MM.1S (cell line): Measurements from ENCODE around the gene SLC39A7.

Source experiments
- DNase-seq: peaks from one replicate; pipeline ENCODE4 v3.0.0-alpha.2; 2015
- H2AFZ ChIP-seq: fragments of 300-600 bp; sonication (generic); 2 replicates; pipeline ENCODE4 v1.6.0; 2016; ENCODE audit warnings: antibody characterized with exemption, low read length
- H3F3A ChIP-seq: fragments of 300-600 bp; sonication (generic); 2 replicates; pipeline ENCODE4 v1.6.1; 2016; ENCODE audit warnings: mild to moderate bottlenecking, antibody characterized with exemption, low read length, moderate library complexity, mixed read lengths; ENCODE audit not compliant: insufficient read depth
- H3K27ac ChIP-seq: fragments of 300-600 bp; sonication (generic); 2 replicates; pipeline ENCODE4 v1.5.1; 2016; ENCODE audit warnings: mild to moderate bottlenecking, low read length
- H3K27me3 ChIP-seq: fragments of 300-600 bp; sonication (generic); replicated peaks from 2 replicates; pipeline ENCODE4 v1.6.0; 2016; ENCODE audit warnings: low read length; ENCODE audit not compliant: insufficient read depth
- H3K36me3 ChIP-seq: fragments of 300-600 bp; sonication (generic); replicated peaks from 2 replicates; pipeline ENCODE4 v1.6.1; 2016; ENCODE audit warnings: mild to moderate bottlenecking, low read length, mixed read lengths; ENCODE audit not compliant: insufficient read depth
- H3K4me1 ChIP-seq: fragments of 300-600 bp; sonication (generic); 2 replicates; pipeline ENCODE4 v1.6.1; 2016; ENCODE audit warnings: low read length, mixed read lengths
- H3K4me2 ChIP-seq: fragments of 300-600 bp; sonication (generic); 2 replicates; pipeline ENCODE4 v1.6.0; 2016; ENCODE audit warnings: low read depth, low read length
- H3K4me3 ChIP-seq: fragments of 300-600 bp; sonication (generic); 2 replicates; pipeline ENCODE4 v1.5.1; 2016; ENCODE audit warnings: low read length, mixed read lengths
- H3K79me2 ChIP-seq: fragments of 300-600 bp; sonication (generic); 2 replicates; pipeline ENCODE4 v1.6.1; 2016; ENCODE audit warnings: mixed run types, low read length, mixed read lengths
- H3K9ac ChIP-seq: fragments of 300-600 bp; sonication (generic); 2 replicates; pipeline ENCODE4 v1.6.1; 2016; ENCODE audit warnings: low read length, mixed read lengths
- H3K9me2 ChIP-seq: fragments of 300-600 bp; sonication (generic); replicated peaks from 2 replicates; pipeline ENCODE4 v1.6.1; 2016; ENCODE audit warnings: mild to moderate bottlenecking, low read length, mixed read lengths; ENCODE audit not compliant: insufficient read depth
- H3K9me3 ChIP-seq: fragments of 300-600 bp; sonication (generic); replicated peaks from 2 replicates; pipeline ENCODE4 v1.6.1; 2016; ENCODE audit warnings: mild to moderate bottlenecking, low read length, mixed read lengths; ENCODE audit not compliant: insufficient read depth
- H4K20me1 ChIP-seq: fragments of 300-600 bp; sonication (generic); 2 replicates; pipeline ENCODE4 v1.6.1; 2016; ENCODE audit warnings: mild to moderate bottlenecking, low read length, moderate library complexity, mixed read lengths; ENCODE audit not compliant: insufficient read depth
- EZH2 ChIP-seq: fragments of 300-600 bp; sonication (generic); optimal IDR thresholded peaks from 2 replicates; pipeline ENCODE3; 2017; ENCODE audit warnings: low read depth, mild to moderate bottlenecking, antibody characterized with exemption, low read length, mixed read lengths
- EZH2phosphoT487 ChIP-seq: fragments of 300-600 bp; sonication (generic); IDR thresholded peaks from 2 replicates; pipeline ENCODE4 v1.6.1; 2018; ENCODE audit warnings: antibody characterized with exemption, low read length
- TF ChIP-seq, protein P1 (sequence below): fragments of 300-600 bp; sonication (generic); IDR thresholded peaks from 2 replicates; pipeline ENCODE4 v1.5.1; 2016; ENCODE audit warnings: antibody characterized with exemption, low read length, mixed read lengths

SLC39A7 gene

DNA sequence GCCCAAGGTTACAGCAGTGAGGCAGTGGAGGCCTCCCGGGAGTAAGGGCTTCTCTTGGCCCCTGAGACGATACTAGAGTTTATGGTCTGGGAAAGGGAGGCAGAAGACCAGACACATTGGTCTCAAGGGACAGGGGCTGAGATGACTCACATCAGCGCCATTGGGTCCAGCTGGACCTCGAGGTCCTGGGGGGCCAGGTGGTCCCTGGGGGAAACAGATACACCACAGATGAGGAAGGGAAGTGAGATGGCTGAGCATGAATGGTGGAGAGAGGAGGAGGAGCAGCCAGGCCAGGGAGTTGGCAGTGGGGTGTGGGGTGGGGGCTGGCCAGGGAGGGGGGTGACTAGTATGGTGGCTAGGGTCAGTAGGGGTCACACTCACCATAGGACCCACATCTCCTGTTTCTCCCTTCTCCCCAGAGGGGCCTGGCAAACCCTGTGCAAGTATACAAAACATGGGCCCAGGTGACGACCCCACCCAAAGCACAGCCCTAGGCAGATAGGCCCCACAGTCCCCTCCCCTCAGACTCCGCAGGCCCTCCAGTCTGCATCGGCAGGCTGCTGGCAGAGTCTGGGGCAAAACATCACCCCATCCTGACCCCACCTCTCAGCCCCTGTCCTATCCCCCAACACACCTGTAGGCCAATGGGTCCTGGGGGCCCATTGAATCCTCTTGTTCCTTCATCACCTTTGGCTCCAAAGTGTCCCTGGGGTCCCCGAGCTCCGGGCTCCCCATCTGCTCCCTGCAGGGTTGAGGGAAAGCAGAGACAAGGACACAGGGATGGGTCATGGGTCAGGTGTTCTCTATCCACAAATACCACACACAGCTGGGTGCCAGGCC lies 30.3 kb upstream of the SLC39A7 start:
- no peak for DNase-seq
- peaks cover 31% of the 10 kb centered on the region for H3K27me3 ChIP-seq
- no peaks in the 10 kb centered on the region for H3K9me3 ChIP-seq
- no peaks in the 10 kb centered on the region for H3F3A ChIP-seq
- no peaks in the 10 kb centered on the region for H3K79me2 ChIP-seq
- no peaks in the 10 kb centered on the region for H4K20me1 ChIP-seq
- H3K9ac ChIP-seq: no peak overlapping the region
- H3K36me3 ChIP-seq: no peaks in the 10 kb centered on the region
- no peaks in the 10 kb centered on the region for H3K9me2 ChIP-seq
- no peaks in the 10 kb centered on the region for H3K4me1 ChIP-seq
- no peak for TF ChIP-seq EZH2phosphoT487
- no peak for TF ChIP-seq EZH2
- TF ChIP-seq, protein P1, sequence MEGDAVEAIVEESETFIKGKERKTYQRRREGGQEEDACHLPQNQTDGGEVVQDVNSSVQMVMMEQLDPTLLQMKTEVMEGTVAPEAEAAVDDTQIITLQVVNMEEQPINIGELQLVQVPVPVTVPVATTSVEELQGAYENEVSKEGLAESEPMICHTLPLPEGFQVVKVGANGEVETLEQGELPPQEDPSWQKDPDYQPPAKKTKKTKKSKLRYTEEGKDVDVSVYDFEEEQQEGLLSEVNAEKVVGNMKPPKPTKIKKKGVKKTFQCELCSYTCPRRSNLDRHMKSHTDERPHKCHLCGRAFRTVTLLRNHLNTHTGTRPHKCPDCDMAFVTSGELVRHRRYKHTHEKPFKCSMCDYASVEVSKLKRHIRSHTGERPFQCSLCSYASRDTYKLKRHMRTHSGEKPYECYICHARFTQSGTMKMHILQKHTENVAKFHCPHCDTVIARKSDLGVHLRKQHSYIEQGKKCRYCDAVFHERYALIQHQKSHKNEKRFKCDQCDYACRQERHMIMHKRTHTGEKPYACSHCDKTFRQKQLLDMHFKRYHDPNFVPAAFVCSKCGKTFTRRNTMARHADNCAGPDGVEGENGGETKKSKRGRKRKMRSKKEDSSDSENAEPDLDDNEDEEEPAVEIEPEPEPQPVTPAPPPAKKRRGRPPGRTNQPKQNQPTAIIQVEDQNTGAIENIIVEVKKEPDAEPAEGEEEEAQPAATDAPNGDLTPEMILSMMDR: no peak
- H3K4me3 ChIP-seq: no peak overlapping the region
- H2AFZ ChIP-seq: no peak overlapping the region
- H3K27ac ChIP-seq: no peak overlapping the region
- H3K4me2 ChIP-seq: no peak overlapping the region

DNA sequence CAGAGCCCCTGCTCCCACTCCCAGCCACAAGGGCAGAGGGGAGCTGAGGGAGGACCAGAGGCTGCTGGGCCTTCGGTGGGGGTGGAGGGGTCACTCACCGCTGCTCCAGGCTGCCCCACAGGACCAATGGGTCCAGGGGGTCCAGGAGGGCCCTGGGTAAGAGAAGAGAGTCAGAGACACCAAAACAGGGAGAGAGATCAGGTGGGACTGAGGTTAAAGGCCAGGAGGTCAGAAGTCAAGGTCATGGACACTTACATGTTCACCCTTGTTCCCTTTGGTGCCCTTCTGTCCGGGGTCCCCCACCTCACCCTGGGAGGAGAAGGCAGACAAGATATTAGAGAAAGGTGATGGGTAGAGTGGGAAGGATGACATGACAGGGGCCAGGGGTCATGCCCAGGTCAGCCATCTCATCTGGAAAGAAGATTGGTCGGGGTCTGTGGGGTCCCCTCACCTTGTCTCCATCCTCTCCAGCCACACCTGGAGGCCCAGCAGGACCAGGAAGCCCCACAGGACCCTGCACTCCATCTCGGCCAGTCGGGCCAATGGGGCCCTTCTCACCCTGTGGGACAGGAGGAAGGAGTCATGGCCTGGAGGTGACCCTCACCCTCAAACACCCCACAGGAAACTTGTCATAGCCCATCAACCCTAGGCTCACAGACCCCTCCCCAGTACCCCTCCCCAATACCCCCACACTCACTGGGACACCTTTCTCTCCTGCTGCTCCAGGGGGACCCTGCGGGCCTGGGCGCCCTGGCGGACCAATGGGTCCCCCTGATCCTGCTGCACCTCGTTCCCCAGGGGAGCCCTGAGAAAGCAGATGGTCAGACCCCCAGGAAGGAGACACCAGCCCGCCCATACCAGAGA lies 29.4 kb upstream of the SLC39A7 start:
- Histone ChIP-seq H3K36me3 (no peaks in the 10 kb centered on the region), H3K79me2 (no peaks in the 10 kb centered on the region), H3K9me2 (no peaks in the 10 kb centered on the region), H3K27me3 (peaks cover 31% of the 10 kb centered on the region), H3K27ac (no peak overlapping the region), H2AFZ (no peak overlapping the region), H3K4me3 (no peak overlapping the region), H3K9ac (no peak overlapping the region), H3K4me2 (no peak overlapping the region), H4K20me1 (no peaks in the 10 kb centered on the region), H3K9me3 (no peaks in the 10 kb centered on the region), H3F3A (no peaks in the 10 kb centered on the region), H3K4me1 (no peaks in the 10 kb centered on the region)
- TF ChIP-seq EZH2: no peak
- TF ChIP-seq, protein P1: no peak
- no peak for TF ChIP-seq EZH2phosphoT487
- no peak for DNase-seq

DNA sequence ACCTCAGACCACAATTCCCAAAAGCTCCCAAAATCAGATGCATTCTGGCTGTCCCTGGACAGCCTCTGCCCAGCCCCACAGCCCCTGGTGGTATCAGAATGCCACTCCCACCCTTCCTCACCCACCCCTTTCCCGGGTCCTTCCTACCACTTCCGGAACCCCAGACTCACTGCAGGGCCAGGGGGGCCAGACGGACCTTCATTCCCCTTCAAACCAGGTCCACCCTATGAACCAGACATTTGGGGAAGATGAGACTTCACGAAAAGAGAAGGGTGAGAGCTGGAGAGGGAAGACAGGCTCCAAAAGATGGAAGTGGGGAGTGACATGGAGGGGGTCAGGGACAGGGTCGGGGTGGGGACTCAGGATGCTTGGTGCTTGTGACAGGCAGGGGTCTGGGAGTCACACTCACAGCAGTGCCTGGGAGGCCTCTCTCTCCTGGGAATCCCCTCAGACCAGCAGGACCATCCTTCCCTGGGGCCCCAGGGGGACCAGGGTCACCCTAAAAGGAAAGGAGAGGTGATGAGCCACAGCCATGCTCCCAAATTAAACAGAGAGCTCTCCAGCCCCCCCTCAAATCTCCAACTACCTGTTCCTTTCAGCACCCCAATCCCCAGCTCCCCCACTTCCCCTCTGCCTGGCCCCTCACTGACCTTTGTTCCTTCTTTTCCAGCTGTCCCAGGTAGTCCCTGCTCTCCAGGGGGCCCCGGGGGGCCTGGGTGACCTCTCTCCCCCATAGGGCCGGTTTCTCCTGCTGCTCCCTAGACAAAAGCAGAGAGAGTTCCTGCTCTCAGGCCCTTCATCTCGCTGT lies 28.6 kb upstream of the SLC39A7 start:
- DNase-seq: no peak
- H3K4me3 ChIP-seq: no peak overlapping the region
- no peak overlapping the region for H3K27ac ChIP-seq
- H3K36me3 ChIP-seq: no peaks in the 10 kb centered on the region
- no peaks in the 10 kb centered on the region for H4K20me1 ChIP-seq
- no peaks in the 10 kb centered on the region for H3K9me3 ChIP-seq
- no peak overlapping the region for H3K4me2 ChIP-seq
- H3K9ac ChIP-seq: no peak overlapping the region
- no peak overlapping the region for H2AFZ ChIP-seq
- no peaks in the 10 kb centered on the region for H3K9me2 ChIP-seq
- H3K79me2 ChIP-seq: no peaks in the 10 kb centered on the region
- peaks cover 37% of the 10 kb centered on the region for H3K27me3 ChIP-seq
- no peaks in the 10 kb centered on the region for H3K4me1 ChIP-seq
- no peaks in the 10 kb centered on the region for H3F3A ChIP-seq
- TF ChIP-seq EZH2phosphoT487 (no peak), EZH2 (no peak)
- TF ChIP-seq, protein P1: no peak
